GM12865 (cell line): Measurements from ENCODE around the gene C1orf159.

ENCODE experiments used
- DNase-seq: peaks from one replicate; pipeline ENCODE4 v3.0.0; 2010; ENCODE audit warnings: low read depth
- H3K4me3 ChIP-seq: 2 replicates; pipeline ENCODE4 v1.5.1; 2011; ENCODE audit warnings: mild to moderate bottlenecking, low read depth, low read length, control low read depth
- TF ChIP-seq, protein P1 (sequence below): IDR thresholded peaks from 2 replicates; pipeline ENCODE4 v1.5.1; 2011; ENCODE audit warnings: low read length, control low read depth, low read depth, inconsistent platforms; ENCODE audit not compliant: insufficient read depth; ENCODE audit errors: missing control alignments

Gene C1orf159

DNA sequence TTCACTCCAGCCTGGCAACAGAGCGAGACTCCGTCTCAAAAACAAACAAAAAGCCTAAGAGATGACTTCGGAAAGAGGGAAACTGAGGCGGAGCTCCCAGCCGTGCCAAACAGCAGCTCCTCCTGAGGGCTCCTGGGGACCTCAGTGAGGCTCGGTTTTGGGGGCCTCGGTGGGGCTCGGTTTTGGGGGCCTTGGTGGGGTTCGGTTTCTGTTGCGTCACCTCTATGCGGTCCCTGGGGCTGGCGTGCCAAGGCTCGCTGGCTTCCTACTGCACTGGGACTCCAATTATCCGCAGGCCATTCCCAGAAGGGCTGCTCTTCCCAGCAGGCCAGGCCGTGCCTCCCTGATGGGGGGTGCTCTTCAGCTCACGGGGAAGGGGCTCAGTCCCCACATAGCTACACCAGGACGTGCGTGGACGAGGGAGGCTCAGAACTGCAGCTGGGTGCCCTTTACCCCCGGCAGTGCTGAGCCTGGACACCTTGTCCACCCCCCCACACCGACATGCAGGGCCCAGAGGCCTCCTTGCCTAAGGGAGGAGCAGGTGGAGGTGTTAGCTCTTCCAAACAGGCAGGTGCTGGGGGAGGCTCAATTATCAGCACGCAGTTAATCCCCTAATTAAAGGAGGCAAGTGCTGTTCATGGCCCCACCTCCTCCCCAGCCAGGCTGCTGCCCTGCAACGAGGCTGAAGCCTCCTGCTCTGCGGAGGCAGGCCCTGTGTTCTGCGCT lies 5.1 kb upstream of the C1orf159 start:
- TF ChIP-seq, protein P1, sequence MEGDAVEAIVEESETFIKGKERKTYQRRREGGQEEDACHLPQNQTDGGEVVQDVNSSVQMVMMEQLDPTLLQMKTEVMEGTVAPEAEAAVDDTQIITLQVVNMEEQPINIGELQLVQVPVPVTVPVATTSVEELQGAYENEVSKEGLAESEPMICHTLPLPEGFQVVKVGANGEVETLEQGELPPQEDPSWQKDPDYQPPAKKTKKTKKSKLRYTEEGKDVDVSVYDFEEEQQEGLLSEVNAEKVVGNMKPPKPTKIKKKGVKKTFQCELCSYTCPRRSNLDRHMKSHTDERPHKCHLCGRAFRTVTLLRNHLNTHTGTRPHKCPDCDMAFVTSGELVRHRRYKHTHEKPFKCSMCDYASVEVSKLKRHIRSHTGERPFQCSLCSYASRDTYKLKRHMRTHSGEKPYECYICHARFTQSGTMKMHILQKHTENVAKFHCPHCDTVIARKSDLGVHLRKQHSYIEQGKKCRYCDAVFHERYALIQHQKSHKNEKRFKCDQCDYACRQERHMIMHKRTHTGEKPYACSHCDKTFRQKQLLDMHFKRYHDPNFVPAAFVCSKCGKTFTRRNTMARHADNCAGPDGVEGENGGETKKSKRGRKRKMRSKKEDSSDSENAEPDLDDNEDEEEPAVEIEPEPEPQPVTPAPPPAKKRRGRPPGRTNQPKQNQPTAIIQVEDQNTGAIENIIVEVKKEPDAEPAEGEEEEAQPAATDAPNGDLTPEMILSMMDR, result no peak

DNA sequence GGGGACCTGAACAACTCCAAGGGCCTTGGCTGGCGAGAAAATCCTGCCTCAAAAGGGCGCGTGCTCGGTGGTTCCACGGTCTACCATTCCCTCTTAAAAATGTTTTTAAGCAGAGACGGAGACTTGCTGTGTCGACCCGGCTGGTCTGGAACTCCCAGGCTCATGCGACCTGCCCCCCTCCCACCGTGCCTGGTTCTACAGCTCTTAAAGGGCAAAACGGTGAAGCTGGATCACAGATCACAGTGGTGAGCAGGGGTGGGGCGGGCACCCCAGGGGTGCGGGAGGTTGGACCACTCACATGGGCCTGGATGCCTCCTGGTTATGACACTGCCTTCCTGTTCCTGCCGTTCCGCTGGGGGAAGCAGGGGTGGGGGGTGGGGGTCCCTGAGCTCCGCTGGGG lies 4.2 kb upstream of the C1orf159 start:
- TF ChIP-seq, protein P1, result no peak
- no peak for DNase-seq

More for the DNA sequence above, 5.1 kb upstream of the C1orf159 start:
- no peak for DNase-seq
- H3K4me3 ChIP-seq, result no peak overlapping the region

DNA sequence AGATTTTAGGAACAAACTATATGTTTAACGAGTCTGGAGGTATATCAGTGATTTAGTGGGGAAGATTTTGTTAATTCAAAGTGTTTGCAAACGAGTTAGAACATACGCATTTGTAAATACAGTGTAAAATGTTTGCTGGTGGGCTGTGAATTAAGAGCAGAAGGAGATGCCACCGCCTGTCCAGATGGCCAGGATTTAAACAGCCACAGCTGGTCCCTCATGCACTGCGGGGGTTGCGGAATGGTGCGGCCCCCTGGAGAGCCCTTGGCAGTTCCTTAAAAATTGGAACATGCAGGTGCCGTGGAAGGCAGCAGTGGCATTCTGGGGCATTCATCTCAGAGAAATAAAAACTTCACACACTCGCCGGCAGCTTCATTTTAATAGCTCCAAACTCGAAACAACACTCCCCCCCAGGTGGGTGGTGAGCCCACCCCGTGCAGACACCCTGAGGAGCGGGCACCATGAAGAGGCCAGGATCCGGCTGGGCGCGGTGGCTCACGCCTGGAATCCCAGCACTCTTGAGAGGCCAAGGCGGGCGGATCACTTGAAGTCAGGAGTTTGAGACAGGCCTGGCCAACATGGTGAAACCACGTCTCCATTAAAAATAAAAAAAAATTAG lies 3.5 kb upstream of the C1orf159 start:
- DNase-seq, result no peak
- H3K4me3 ChIP-seq, result no peak overlapping the region
- TF ChIP-seq, protein P1, result no peak

More for the DNA sequence above, 4.2 kb upstream of the C1orf159 start:
- H3K4me3 ChIP-seq, result no peak overlapping the region

DNA sequence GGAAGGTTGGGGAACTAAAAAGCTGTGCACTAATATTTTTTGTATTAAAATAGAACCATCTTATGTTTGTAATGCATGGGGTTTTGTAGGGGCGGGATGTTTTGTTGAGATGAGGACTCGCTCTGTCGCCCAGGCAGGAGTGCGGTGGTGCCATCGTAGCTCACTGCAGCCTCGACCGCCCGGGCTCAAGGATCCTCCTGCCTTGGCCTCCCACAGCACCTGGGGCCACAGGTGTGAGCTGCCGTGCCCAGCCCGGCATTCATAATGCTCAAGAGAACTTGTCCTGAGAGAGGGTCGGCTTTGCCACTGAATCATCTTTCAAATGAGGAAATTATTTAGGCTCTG lies 3.0 kb upstream of the C1orf159 start:
- DNase-seq, result no peak
- TF ChIP-seq, protein P1, result no peak
- H3K4me3 ChIP-seq, result no peak overlapping the region

DNA sequence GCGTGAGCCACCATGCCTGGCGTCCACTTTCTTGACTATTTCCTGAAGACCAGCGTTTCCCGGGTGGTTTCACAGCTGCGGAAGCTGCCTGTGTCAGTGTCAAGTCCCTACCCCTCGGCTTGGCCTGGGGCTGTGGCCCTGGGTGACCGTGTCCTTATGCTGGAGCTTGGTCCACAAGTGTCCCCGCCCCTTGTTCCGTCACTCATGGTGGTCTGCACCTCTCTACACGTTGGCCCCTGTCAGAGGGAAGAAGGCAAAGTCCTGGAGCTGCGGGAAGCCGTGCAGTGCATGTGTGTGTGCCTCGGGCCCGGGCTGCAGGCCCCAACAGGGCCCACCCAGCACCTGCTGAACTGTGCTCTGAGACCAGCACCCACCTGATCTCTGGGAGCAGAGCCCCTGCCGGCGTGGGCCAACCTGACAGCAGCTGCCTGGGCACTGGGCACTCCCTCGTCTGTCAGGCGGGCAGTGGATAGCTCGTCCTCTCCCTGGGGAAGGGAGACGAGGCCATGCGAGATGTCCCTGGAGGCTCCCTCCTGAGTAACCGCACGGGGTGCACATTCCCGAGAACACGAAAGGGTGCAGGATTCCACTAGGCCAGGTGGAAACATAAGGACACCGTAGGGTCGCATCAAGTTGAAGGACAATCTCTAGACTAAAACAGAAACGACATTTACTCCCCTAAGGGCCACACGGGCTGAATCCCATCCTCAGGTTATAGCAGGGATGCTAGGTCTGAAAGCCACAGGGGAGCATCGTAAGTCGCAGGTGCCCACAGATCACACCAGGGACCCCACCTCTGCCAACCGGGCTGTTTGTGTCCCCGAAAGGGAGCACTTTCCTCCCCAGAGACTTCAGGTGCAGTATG lies 2.4 kb upstream of the C1orf159 start:
- TF ChIP-seq, protein P1, result no peak
- DNase-seq, result no peak
- H3K4me3 ChIP-seq, result no peak overlapping the region

DNA sequence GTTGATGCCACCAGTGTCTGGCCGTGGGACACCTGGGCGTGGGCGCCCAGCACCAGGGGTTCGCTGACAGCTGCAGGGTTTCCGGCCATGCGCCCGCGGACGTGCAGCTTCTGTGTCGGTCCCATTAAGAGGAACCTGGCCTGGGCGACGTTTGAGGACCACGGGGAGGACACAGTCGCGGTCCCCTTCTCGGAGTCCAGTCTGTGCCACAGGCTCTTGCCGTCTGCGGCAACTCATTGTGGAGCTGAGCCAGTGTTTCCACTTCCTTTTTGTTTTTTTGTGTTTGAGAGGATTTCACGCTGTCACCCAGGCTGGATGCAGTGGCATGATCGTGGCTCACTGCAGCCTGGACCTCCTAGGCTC lies 1.6 kb upstream of the C1orf159 start:
- TF ChIP-seq, protein P1, result no peak
- H3K4me3 ChIP-seq, result no peak overlapping the region
- no peak for DNase-seq
